Omental fat pad (tissue), 4 donors: ENCODE results near the gene ADAM15. TPM values are rescaled to one million over a fixed set of nuclear protein-coding genes. Genes with fewer than 3 reads are reported as not detected.
A peak's percentile ranks its signal among the peaks of the same experiment; 100 is the strongest.

Experiments
- ATAC-seq: fragments of 150-250 bp; one replicate; pipeline ENCODE4 v1.9.1; 2016; ENCODE audit warnings: mild to moderate bottlenecking, moderate library complexity; ENCODE audit not compliant: low FRiP score
- DNase-seq: peaks from one replicate; pipeline ENCODE4 v3.0.0-alpha.2; 2019; ENCODE audit warnings: low spot score
- total RNA-seq, 4 donors: library from RNA; depleted of rRNA; stranded (reverse); fragments of >200 nt; gene quantifications; one replicate each; pipeline ENCODE4 v1.1.0, GENCODE V29; 2016
- TF ChIP-seq, protein P1 (sequence below), 3 donors: fragments of 450-650 bp; IDR thresholded peaks; one replicate each; pipeline ENCODE4 v1.5.1; 2016 to 2017; ENCODE audit warnings: antibody characterized with exemption in 3 of 3, mild to moderate bottlenecking in 3 of 3, moderate library complexity in 2 of 3

The ADAM15 gene
- total RNA-seq, 4 donors from 2014 or later: 116 to 262 (median 157) TPM

DNA sequence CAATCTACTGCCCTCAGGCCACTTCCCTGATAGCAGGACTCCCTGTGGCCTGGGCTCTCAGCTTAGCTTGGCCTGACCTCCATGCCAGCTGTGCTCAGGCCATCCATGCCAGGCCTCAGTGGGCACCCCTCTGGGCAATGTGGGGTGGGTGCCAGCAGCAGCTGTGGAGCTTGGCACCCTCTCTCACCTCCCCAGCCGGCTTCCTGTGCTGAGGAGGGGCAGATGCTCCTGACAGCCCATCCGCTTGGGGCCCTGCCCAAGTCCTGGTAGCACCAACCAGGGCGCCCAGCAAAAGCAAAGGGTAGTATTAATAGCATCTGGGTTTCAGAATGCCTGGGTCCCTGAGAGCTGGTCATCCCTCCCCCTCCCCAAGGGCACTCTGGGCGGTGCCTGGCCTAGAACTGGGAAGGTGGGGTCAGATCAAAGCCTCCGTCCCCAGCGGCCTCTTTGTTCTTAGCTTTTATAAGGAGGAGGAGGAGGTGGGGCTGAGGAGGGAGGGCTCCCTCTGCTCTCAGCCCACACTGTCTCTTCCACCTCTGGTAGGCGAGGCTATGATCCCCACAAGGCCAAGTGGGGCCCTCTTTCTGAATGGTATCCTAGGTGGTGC, 18.5 kb downstream of the ADAM15 start:
- no peak for DNase-seq
- TF ChIP-seq, protein P1, sequence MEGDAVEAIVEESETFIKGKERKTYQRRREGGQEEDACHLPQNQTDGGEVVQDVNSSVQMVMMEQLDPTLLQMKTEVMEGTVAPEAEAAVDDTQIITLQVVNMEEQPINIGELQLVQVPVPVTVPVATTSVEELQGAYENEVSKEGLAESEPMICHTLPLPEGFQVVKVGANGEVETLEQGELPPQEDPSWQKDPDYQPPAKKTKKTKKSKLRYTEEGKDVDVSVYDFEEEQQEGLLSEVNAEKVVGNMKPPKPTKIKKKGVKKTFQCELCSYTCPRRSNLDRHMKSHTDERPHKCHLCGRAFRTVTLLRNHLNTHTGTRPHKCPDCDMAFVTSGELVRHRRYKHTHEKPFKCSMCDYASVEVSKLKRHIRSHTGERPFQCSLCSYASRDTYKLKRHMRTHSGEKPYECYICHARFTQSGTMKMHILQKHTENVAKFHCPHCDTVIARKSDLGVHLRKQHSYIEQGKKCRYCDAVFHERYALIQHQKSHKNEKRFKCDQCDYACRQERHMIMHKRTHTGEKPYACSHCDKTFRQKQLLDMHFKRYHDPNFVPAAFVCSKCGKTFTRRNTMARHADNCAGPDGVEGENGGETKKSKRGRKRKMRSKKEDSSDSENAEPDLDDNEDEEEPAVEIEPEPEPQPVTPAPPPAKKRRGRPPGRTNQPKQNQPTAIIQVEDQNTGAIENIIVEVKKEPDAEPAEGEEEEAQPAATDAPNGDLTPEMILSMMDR (IDR thresholded peaks at IDR 0.05): no peak
- no peak for ATAC-seq

GRCh38 chr1:155070158-155070621, 19.1 kb downstream of the ADAM15 start:
- no peak for ATAC-seq
- DNase-seq: no peak
- TF ChIP-seq, protein P1 (IDR thresholded peaks at IDR 0.05): no peak

GRCh38 chr1:155070721-155071569, 19.8 kb downstream of the ADAM15 start:
- DNase-seq (peak; percentile 66), ATAC-seq (peak; percentile 94)
- TF ChIP-seq, protein P1 (IDR thresholded peaks at IDR 0.05): no peak

- TF ChIP-seq, protein P1 (IDR thresholded peaks at IDR 0.05): no peak
- ATAC-seq: no peak
- DNase-seq: no peak
Observed at GRCh38 chr1:155071701-155072100, 20.6 kb downstream of the ADAM15 start.

GRCh38 chr1:155072531-155073289, 21.6 kb downstream of the ADAM15 start:
- DNase-seq: no peak
- ATAC-seq: no peak
- TF ChIP-seq, protein P1 (IDR thresholded peaks at IDR 0.05): no peak

GRCh38 chr1:155073377-155074242, 22.5 kb downstream of the ADAM15 start:
- DNase-seq (no peak), ATAC-seq (no peak)

More at GRCh38 chr1:155073377-155074242, 22.5 kb downstream of the ADAM15 start:
- TF ChIP-seq, protein P1 (IDR thresholded peaks at IDR 0.05): no peak
